ENCODE measurements around the gene BIRC3. TPM values are rescaled to one million over a fixed set of nuclear protein-coding genes. Genes with fewer than 3 reads are reported as not detected.
"Not testable (repeated sequence)": the region's sequence is repeated elsewhere in the genome, so short reads cannot be mapped to it uniquely, and the experiment has no call there.

The BIRC3 gene
- total RNA-seq, 2 donors from 2014 or later: 62.3 to 75.6 TPM

- H3K27me3 Mint-ChIP-seq: no peaks in the 10 kb centered on the region
- H3K4me3 Mint-ChIP-seq: peak overlapping the region; percentile 72
- no peak for DNase-seq (ENCODE audit: low spot score)
- peak overlapping the region; percentile 68 to 91 for H3K27ac Mint-ChIP-seq
- peaks cover 3% of the 10 kb centered on the region for H3K9me3 Mint-ChIP-seq
- peaks cover 43% of the 10 kb centered on the region for H3K36me3 Mint-ChIP-seq
- no peak for ATAC-seq
- peaks cover 42 to 48% of the 10 kb centered on the region in 2 donors for H3K4me1 Mint-ChIP-seq (ENCODE audit: low read depth in 2 of 2)
These were observed 5.3 kb downstream of the BIRC3 start for GRCh38 chr11:102322560-102322959.

GRCh38 chr11:102323542-102324251, 6.4 kb downstream of the BIRC3 start:
- peaks cover 1% of the 10 kb centered on the region for H3K9me3 Mint-ChIP-seq
- ATAC-seq (no peak), DNase-seq (ENCODE audit: low spot score) (no peak)
- peaks cover 36 to 41% of the 10 kb centered on the region in 2 donors for H3K4me1 Mint-ChIP-seq (ENCODE audit: low read depth in 2 of 2)
- no peaks in the 10 kb centered on the region for H3K27me3 Mint-ChIP-seq
- no peak overlapping the region for H3K27ac Mint-ChIP-seq
- H3K4me3 Mint-ChIP-seq: no peak overlapping the region
- H3K36me3 Mint-ChIP-seq: peaks cover 42% of the 10 kb centered on the region

GRCh38 chr11:102325088-102325487, 7.8 kb downstream of the BIRC3 start:
- Mint-ChIP-seq H3K27me3 (no peaks in the 10 kb centered on the region), H3K27ac (no peak overlapping the region), H3K9me3 (no peaks in the 10 kb centered on the region), H3K4me1 (ENCODE audit: low read depth in 2 of 2) (peaks cover 25 to 29% of the 10 kb centered on the region in 2 donors), H3K36me3 (peaks cover 44% of the 10 kb centered on the region), H3K4me3 (no peak overlapping the region)
- DNase-seq (ENCODE audit: low spot score) (no peak), ATAC-seq (no peak)

- no peak overlapping the region for H3K4me3 Mint-ChIP-seq
- no peak overlapping the region for H3K27ac Mint-ChIP-seq
- DNase-seq (ENCODE audit: low spot score): no peak
- H3K9me3 Mint-ChIP-seq: no peaks in the 10 kb centered on the region
- H3K4me1 Mint-ChIP-seq (ENCODE audit: low read depth in 2 of 2): peaks cover 16 to 21% of the 10 kb centered on the region in 2 donors
- peaks cover 53% of the 10 kb centered on the region for H3K36me3 Mint-ChIP-seq
- ATAC-seq: no peak
- no peaks in the 10 kb centered on the region for H3K27me3 Mint-ChIP-seq
These were observed 11.5 kb downstream of the BIRC3 start for GRCh38 chr11:102328748-102329147.

- DNase-seq (ENCODE audit: low spot score) (no peak), ATAC-seq (no peak)
- H3K9me3 Mint-ChIP-seq: no peaks in the 10 kb centered on the region
- H3K4me1 Mint-ChIP-seq (ENCODE audit: low read depth in 2 of 2): peaks cover 10 to 16% of the 10 kb centered on the region in 2 donors
- no peak overlapping the region for H3K27ac Mint-ChIP-seq
- H3K36me3 Mint-ChIP-seq: peaks cover 51% of the 10 kb centered on the region
- no peak overlapping the region for H3K4me3 Mint-ChIP-seq
- no peaks in the 10 kb centered on the region for H3K27me3 Mint-ChIP-seq
These were observed 12.9 kb downstream of the BIRC3 start for GRCh38 chr11:102330231-102330630.

- H3K4me1 Mint-ChIP-seq (ENCODE audit: low read depth in 2 of 2): peaks cover 10 to 16% of the 10 kb centered on the region in 2 donors
- H3K36me3 Mint-ChIP-seq: peaks cover 49% of the 10 kb centered on the region
- DNase-seq (ENCODE audit: low spot score) (no peak), ATAC-seq (no peak)
- H3K27me3 Mint-ChIP-seq: no peaks in the 10 kb centered on the region
- no peaks in the 10 kb centered on the region for H3K9me3 Mint-ChIP-seq
- H3K4me3 Mint-ChIP-seq: no peak overlapping the region
- H3K27ac Mint-ChIP-seq: peak overlapping the region in 1 of 2 donors; percentile 81
These were observed 14.1 kb downstream of the BIRC3 start for GRCh38 chr11:102331341-102331740.

- H3K9me3 Mint-ChIP-seq: no peaks in the 10 kb centered on the region
- H3K4me3 Mint-ChIP-seq: peak overlapping the region; percentile 21
- H3K27ac Mint-ChIP-seq: peak overlapping the region; percentile 66 to 81
- peaks cover 44% of the 10 kb centered on the region for H3K36me3 Mint-ChIP-seq
- H3K27me3 Mint-ChIP-seq: no peaks in the 10 kb centered on the region
- peaks cover 10 to 16% of the 10 kb centered on the region in 2 donors for H3K4me1 Mint-ChIP-seq (ENCODE audit: low read depth in 2 of 2)
- no peak for DNase-seq (ENCODE audit: low spot score)
- peak; percentile 86 to 91 for ATAC-seq
These were observed 15.3 kb downstream of the BIRC3 start for GRCh38 chr11:102332611-102332994.

- Mint-ChIP-seq H3K36me3 (peaks cover 12% of the 10 kb centered on the region), H3K9me3 (no peaks in the 10 kb centered on the region), H3K4me1 (ENCODE audit: low read depth in 2 of 2) (peaks cover 5 to 10% of the 10 kb centered on the region in 2 donors), H3K27me3 (no peaks in the 10 kb centered on the region), H3K27ac (no peak overlapping the region), H3K4me3 (no peak overlapping the region)
- DNase-seq (ENCODE audit: low spot score) (no peak), ATAC-seq (no peak)
These were observed 21.3 kb downstream of the BIRC3 start for GRCh38 chr11:102338479-102339010.

GRCh38 chr11:102341311-102341710, 24.0 kb downstream of the BIRC3 start:
- not testable (repeated sequence) for H3K27me3 Mint-ChIP-seq; H3K27ac Mint-ChIP-seq; ATAC-seq; DNase-seq (ENCODE audit: low spot score); H3K4me3 Mint-ChIP-seq; H3K9me3 Mint-ChIP-seq; H3K36me3 Mint-ChIP-seq
- H3K4me1 Mint-ChIP-seq (ENCODE audit: low read depth in 2 of 2): peaks cover 13 to 16% of the 10 kb centered on the region in 2 donors

GRCh38 chr11:102341844-102342318, 24.6 kb downstream of the BIRC3 start:
- H3K27me3 Mint-ChIP-seq: no peaks in the 10 kb centered on the region
- no peak overlapping the region for H3K4me3 Mint-ChIP-seq
- peaks cover 9% of the 10 kb centered on the region for H3K36me3 Mint-ChIP-seq
- H3K4me1 Mint-ChIP-seq (ENCODE audit: low read depth in 2 of 2): peaks cover 17 to 18% of the 10 kb centered on the region in 2 donors
- peak; percentile 74 for DNase-seq (ENCODE audit: low spot score)
- H3K9me3 Mint-ChIP-seq: no peaks in the 10 kb centered on the region
- no peak overlapping the region for H3K27ac Mint-ChIP-seq
- ATAC-seq: peak; percentile 59 to 73

GRCh38 chr11:102343809-102344208, 26.5 kb downstream of the BIRC3 start:
- H3K27ac Mint-ChIP-seq: peak overlapping the region in 1 of 2 donors; percentile 13
- H3K9me3 Mint-ChIP-seq: no peaks in the 10 kb centered on the region
- ATAC-seq (no peak), DNase-seq (ENCODE audit: low spot score) (no peak)
- H3K36me3 Mint-ChIP-seq: peaks cover 5% of the 10 kb centered on the region
- H3K4me3 Mint-ChIP-seq: no peak overlapping the region
- H3K27me3 Mint-ChIP-seq: no peaks in the 10 kb centered on the region
- H3K4me1 Mint-ChIP-seq (ENCODE audit: low read depth in 2 of 2): peaks cover 26 to 30% of the 10 kb centered on the region in 2 donors

GRCh38 chr11:102345904-102346303, 28.6 kb downstream of the BIRC3 start:
- peaks cover 33 to 34% of the 10 kb centered on the region in 2 donors for H3K4me1 Mint-ChIP-seq (ENCODE audit: low read depth in 2 of 2)

GRCh38 chr11:102346456-102346747, 29.1 kb downstream of the BIRC3 start:
- Mint-ChIP-seq H3K27me3 (no peaks in the 10 kb centered on the region), H3K9me3 (no peaks in the 10 kb centered on the region), H3K4me1 (ENCODE audit: low read depth in 2 of 2) (peaks cover 33 to 34% of the 10 kb centered on the region in 2 donors), H3K27ac (peak overlapping the region; percentile 88 to 99), H3K36me3 (peaks cover 13% of the 10 kb centered on the region), H3K4me3 (peak overlapping the region; percentile 90)
- ATAC-seq (no peak), DNase-seq (ENCODE audit: low spot score) (no peak)

More at GRCh38 chr11:102345904-102346303, 28.6 kb downstream of the BIRC3 start:
- Mint-ChIP-seq H3K27me3 (no peaks in the 10 kb centered on the region), H3K9me3 (no peaks in the 10 kb centered on the region), H3K36me3 (peaks cover 13% of the 10 kb centered on the region), H3K4me3 (peak overlapping the region; percentile 90), H3K27ac (peak overlapping the region; percentile 88 to 99)
- no peak for ATAC-seq
- DNase-seq (ENCODE audit: low spot score): no peak

GRCh38 chr11:102346748-102347461, 29.6 kb downstream of the BIRC3 start, which contains the start of gene BIRC2:
TSS of gene BIRC2 (plus strand) at chr11:102347214. CDS start at chr11:102349855, 2,641 bp downstream.
- Mint-ChIP-seq H3K36me3 (peaks cover 16% of the 10 kb centered on the region), H3K27me3 (no peaks in the 10 kb centered on the region), H3K9me3 (no peaks in the 10 kb centered on the region), H3K4me3 (peak within 1 kb of the TSS; percentile 90), H3K4me1 (ENCODE audit: low read depth in 2 of 2) (peaks cover 30 to 34% of the 10 kb centered on the region in 2 donors), H3K27ac (peak within 1 kb of the TSS; percentile 88 to 99)
- ATAC-seq (peak; percentile 96 to 98), DNase-seq (ENCODE audit: low spot score) (peak; percentile 95)
